Panc1 (cell line): ENCODE results near the gene CLSTN3.

Source experiments
- POLR2AphosphoS5 ChIP-seq: IDR thresholded peaks from 2 replicates; pipeline ENCODE4 v1.6.1; 2012; ENCODE audit warnings: mild to moderate bottlenecking, low read depth, low read length, moderate library complexity
- TF ChIP-seq, protein P1 (sequence below): fragments of 450-650 bp; IDR thresholded peaks from 2 replicates; pipeline ENCODE4 v1.5.1; 2017; ENCODE audit warnings: mild to moderate bottlenecking

DNA sequence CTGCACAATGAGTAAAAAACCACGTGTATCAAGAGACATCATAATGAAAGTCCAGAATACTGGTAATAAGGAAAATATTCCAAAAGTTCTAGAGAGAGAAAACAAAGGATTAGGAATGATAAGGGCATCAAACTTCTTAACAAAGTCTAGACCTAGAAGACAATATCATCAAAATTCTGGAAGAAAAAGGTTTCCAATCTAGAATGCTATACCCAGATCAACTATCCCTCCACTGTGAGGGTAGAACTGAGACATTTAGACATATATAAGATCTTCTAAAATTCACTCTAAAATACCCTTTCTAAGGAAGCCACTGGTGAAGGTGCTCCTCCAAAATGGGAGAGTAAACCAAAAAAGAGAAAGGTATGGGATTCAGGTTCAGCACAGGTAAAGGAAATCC, 24.1 kb upstream of the CLSTN3 start:
- TF ChIP-seq, protein P1, sequence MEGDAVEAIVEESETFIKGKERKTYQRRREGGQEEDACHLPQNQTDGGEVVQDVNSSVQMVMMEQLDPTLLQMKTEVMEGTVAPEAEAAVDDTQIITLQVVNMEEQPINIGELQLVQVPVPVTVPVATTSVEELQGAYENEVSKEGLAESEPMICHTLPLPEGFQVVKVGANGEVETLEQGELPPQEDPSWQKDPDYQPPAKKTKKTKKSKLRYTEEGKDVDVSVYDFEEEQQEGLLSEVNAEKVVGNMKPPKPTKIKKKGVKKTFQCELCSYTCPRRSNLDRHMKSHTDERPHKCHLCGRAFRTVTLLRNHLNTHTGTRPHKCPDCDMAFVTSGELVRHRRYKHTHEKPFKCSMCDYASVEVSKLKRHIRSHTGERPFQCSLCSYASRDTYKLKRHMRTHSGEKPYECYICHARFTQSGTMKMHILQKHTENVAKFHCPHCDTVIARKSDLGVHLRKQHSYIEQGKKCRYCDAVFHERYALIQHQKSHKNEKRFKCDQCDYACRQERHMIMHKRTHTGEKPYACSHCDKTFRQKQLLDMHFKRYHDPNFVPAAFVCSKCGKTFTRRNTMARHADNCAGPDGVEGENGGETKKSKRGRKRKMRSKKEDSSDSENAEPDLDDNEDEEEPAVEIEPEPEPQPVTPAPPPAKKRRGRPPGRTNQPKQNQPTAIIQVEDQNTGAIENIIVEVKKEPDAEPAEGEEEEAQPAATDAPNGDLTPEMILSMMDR: no peak
- TF ChIP-seq POLR2AphosphoS5: no peak
